A673 (cell line): Measurements from ENCODE around the gene SFMBT2. TPM values are rescaled to one million over a fixed set of nuclear protein-coding genes. Genes with fewer than 3 reads are reported as not detected.
"Not testable (repeated sequence)": the region's sequence is repeated elsewhere in the genome, so short reads cannot be mapped to it uniquely, and the experiment has no call there.

Experiments
- BruUV-seq: library from RNA; stranded (reverse); fragments of 400-500 nt; replicated peaks from 2 replicates; lab custom pipeline; 2021; lab: Mats Ljungman, UMichigan
- CTCF ChIA-PET: fragments of 300-600 bp; sonication (Branson Sonifier 250); formaldehyde crosslinking; loops from one replicate; lab custom pipeline; 2022; ENCODE audit warnings: antibody characterized with exemption; lab: Charles Lee
- POLR2A ChIA-PET: fragments of 300-600 bp; sonication (Branson Sonifier 250); formaldehyde crosslinking; loops from one replicate; lab custom pipeline; 2022; ENCODE audit warnings: antibody characterized with exemption; ENCODE audit not compliant: low non-redundant PET; lab: Charles Lee
- DNase-seq: peaks from one replicate; pipeline ENCODE4 v3.0.0-alpha.2; 2015; ENCODE audit warnings: low spot score
- H3K27ac ChIP-seq: fragments of 200-600 bp; sonication (generic); 2 replicates; pipeline ENCODE4 v1.5.1; 2016; ENCODE audit warnings: mixed run types, low read depth, mild to moderate bottlenecking, mixed read lengths, antibody characterized with exemption, low read length; ENCODE audit not compliant: poor library complexity, severe bottlenecking
- H3K27me3 ChIP-seq: fragments of 200-600 bp; sonication (generic); replicated peaks from 2 replicates; pipeline ENCODE4 v1.6.1; 2017; ENCODE audit warnings: mixed run types, low read depth, mild to moderate bottlenecking, mixed read lengths, antibody characterized with exemption, low read length; ENCODE audit not compliant: insufficient read depth, poor library complexity
- H3K36me3 ChIP-seq: fragments of 200-600 bp; sonication (generic); 2 replicates; pipeline ENCODE4 v1.6.1; 2016; ENCODE audit warnings: mixed run types, mild to moderate bottlenecking, mixed read lengths, antibody characterized with exemption, low read length; ENCODE audit not compliant: insufficient read depth, poor library complexity, severe bottlenecking
- H3K4me1 ChIP-seq: fragments of 200-600 bp; sonication (generic); 2 replicates; pipeline ENCODE4 v1.6.1; 2017; ENCODE audit warnings: mixed run types, mild to moderate bottlenecking, mixed read lengths, antibody characterized with exemption, low read length; ENCODE audit not compliant: insufficient read depth, poor library complexity, severe bottlenecking
- H3K4me3 ChIP-seq: fragments of 200-600 bp; sonication (generic); 2 replicates; pipeline ENCODE4 v1.5.1; 2016; ENCODE audit warnings: low read depth, mixed run types, mild to moderate bottlenecking, mixed read lengths, low read length; ENCODE audit not compliant: poor library complexity, severe bottlenecking
- H3K9me3 ChIP-seq: fragments of 200-600 bp; sonication (generic); 2 replicates; pipeline ENCODE4 v1.6.1; 2016; ENCODE audit warnings: mixed run types, low read depth, mild to moderate bottlenecking, mixed read lengths, antibody characterized with exemption, low read length; ENCODE audit not compliant: poor library complexity, severe bottlenecking
- CTCF ChIP-seq: fragments of 300-800, 200-600 bp; sonication (generic); conservative IDR thresholded peaks from 2 replicates; pipeline ENCODE4 v1.5.1; 2017; ENCODE audit warnings: low read depth, mild to moderate bottlenecking, antibody characterized with exemption, low read length, moderate library complexity, mixed read lengths
- EZH2 ChIP-seq: fragments of 200-600 bp; sonication (generic); IDR thresholded peaks from 2 replicates; pipeline ENCODE4 v1.6.1; 2017; ENCODE audit warnings: borderline replicate concordance, low read depth, mild to moderate bottlenecking, mixed read lengths, antibody characterized with exemption, low read length; ENCODE audit not compliant: poor library complexity, severe bottlenecking
- intact Hi-C: fragments of 100-400 bp; cut with micrococcal nuclease; formaldehyde crosslinking; loops from one replicate; pipeline ENCODE4 v1.10.0; 2022; ENCODE audit not compliant: unreplicated experiment
- total RNA-seq: library from RNA; stranded (reverse); gene quantifications from 2 replicates; pipeline ENCODE4 v1.2.3, GENCODE V29; 2021

Gene SFMBT2
- total RNA-seq, 1 experiment from 2014 or later = 8.2 TPM

- H3K27ac ChIP-seq = no peak overlapping the region
- no TSS peak for BruUV-seq
- H3K27me3 ChIP-seq = peaks cover 6% of the 10 kb centered on the region
- peaks cover 9% of the 10 kb centered on the region for H3K9me3 ChIP-seq
- H3K4me1 ChIP-seq = no peaks in the 10 kb centered on the region
- H3K4me3 ChIP-seq = no peak overlapping the region
- ChIA-PET POLR2A (no interaction called here), CTCF (no interaction called here)
- intact Hi-C loops = no loop called here
- H3K36me3 ChIP-seq = no peaks in the 10 kb centered on the region
- DNase-seq = peak; percentile 7
- TF ChIP-seq EZH2 = no peak
- no peak for TF ChIP-seq CTCF
Observed at GRCh38 chr10:7218968-7219367, 191.9 kb downstream of the SFMBT2 start.

GRCh38 chr10:7212696-7213095 is 198.1 kb downstream of the SFMBT2 start:
- DNase-seq, CTCF ChIA-PET, intact Hi-C loops, H3K4me3 ChIP-seq, H3K4me1 ChIP-seq, BruUV-seq, H3K27ac ChIP-seq, H3K36me3 ChIP-seq, H3K9me3 ChIP-seq, POLR2A ChIA-PET: not testable (repeated sequence)
- H3K27me3 ChIP-seq = peaks cover 19% of the 10 kb centered on the region

- no peak overlapping the region for H3K27ac ChIP-seq
- intact Hi-C loops = no loop called here
- H3K9me3 ChIP-seq = no peaks in the 10 kb centered on the region
- BruUV-seq = no TSS peak
- ChIA-PET CTCF (no interaction called here), POLR2A (no interaction called here)
- H3K36me3 ChIP-seq = no peaks in the 10 kb centered on the region
- H3K27me3 ChIP-seq = peaks cover 17% of the 10 kb centered on the region
- no peaks in the 10 kb centered on the region for H3K4me1 ChIP-seq
- H3K4me3 ChIP-seq = no peak overlapping the region
- no peak for DNase-seq
- TF ChIP-seq EZH2 = no peak
- TF ChIP-seq CTCF = no peak
Observed at GRCh38 chr10:7211857-7212577, 198.8 kb downstream of the SFMBT2 start.

GRCh38 chr10:7210516-7210915 is 200.3 kb downstream of the SFMBT2 start:
- BruUV-seq = no TSS peak
- POLR2A ChIA-PET = no interaction called here
- intact Hi-C loops = no loop called here
- no peak for TF ChIP-seq EZH2
- no peak for TF ChIP-seq CTCF
- CTCF ChIA-PET = no interaction called here
- H3K9me3 ChIP-seq = no peaks in the 10 kb centered on the region
- H3K4me3 ChIP-seq = no peak overlapping the region
- H3K4me1 ChIP-seq = no peaks in the 10 kb centered on the region
- H3K27me3 ChIP-seq = peaks cover 17% of the 10 kb centered on the region
- no peak overlapping the region for H3K27ac ChIP-seq
- no peaks in the 10 kb centered on the region for H3K36me3 ChIP-seq
- DNase-seq = no peak
